HL-60/S4 treated with phorbol 12-myristate 13-acetate at 8.2 ng/mL for 4 days and 3 days (cell line): ENCODE measurements around the gene LIMCH1.
"Not testable (repeated sequence)": the region's sequence is repeated elsewhere in the genome, so short reads cannot be mapped to it uniquely, and the experiment has no call there.

Experiments
- in situ Hi-C: fragments of 300-500 bp; cut with MboI; formaldehyde crosslinking; loops from 2 replicates; pipeline ENCODE4 v1.15.0; 2022; ENCODE audit warnings: low sequenced_read_pairs

LIMCH1 gene

DNA sequence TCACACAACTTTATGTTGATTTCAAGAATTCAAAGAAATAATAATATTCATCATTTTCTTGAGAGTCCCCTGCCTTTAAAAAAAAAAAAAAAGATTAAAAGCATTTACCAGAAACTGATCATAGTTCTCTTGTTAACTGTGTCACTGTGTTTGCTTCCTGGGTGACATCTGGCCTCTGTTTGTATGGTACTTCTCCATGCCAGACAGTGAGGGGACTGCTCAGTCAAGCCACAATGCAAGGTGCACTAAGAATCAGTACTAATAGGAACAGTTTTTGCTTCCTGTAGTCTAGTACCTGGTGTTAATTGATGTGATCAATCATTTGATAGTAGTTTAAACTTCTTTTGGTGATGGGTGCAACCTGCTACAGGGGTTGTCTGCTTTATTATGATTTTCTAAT, 133.0 kb downstream of the LIMCH1 start:
- in situ Hi-C loops = no loop called here

- in situ Hi-C loops = no loop called here
Measured at GRCh38 chr4:41678086-41678816, 140.3 kb downstream of the LIMCH1 start.

DNA sequence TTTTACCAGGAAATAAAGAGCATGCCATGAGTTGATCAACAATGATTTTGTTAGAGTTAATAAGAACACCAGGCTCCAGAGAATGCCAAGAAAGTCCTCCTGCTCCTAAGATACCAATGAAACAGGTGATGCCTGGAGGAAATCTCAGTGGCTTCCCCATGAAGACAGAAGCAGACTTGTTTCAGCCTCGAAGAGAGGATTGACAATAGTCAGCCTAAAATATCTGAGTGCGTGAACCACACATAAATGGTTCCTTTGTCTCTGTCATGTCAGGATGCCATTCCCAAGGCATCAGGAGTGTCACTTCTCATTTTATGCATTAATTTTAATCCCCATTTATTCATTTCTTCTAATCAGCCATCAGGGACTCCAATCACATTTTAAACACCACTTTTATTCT, 141.0 kb downstream of the LIMCH1 start:
- in situ Hi-C loops = no loop called here

DNA sequence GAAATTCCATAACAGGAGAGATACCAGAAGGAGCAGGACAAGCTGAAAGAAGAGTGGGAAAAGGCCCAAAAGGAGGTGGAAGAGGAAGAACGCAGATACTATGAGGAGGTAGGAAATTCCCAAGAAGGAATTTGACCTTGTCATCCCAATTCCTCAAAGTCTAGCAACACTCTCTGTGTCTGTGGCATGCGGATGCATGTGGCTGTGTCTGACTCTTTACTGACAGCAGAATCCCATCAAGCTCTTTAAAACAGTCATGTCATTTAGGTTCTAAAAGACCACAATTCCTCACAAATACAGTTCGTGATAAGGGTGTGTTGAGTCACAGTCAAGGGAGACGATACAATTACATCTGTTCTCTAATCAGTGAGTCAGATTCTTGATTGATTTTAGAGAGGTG, 142.0 kb downstream of the LIMCH1 start:
- in situ Hi-C loops = no loop called here

- in situ Hi-C loops = no loop called here
Measured at GRCh38 chr4:41681054-41681453, 143.1 kb downstream of the LIMCH1 start.

- in situ Hi-C loops = no loop called here
Measured at GRCh38 chr4:41683326-41683725, 145.4 kb downstream of the LIMCH1 start.

DNA sequence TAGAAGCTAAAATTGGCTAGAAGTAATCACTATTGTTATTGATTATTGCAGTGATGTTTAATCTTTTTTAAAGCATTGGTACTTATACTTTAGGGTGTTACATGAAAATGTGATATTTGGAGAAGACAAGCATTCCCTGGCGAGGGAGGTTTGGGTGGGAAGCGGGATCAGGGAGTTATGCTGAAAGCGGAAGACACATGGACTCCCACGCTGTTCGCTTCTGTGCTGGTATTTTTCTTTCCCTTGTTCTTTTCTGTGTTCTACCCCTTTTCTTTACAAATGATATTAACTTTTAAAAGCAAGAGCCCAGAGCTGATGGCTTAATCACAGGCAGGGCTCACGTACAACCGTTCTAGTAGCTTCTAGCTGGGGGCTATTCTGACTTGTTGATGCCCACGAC, 148.9 kb downstream of the LIMCH1 start:
- in situ Hi-C loops = no loop called here

DNA sequence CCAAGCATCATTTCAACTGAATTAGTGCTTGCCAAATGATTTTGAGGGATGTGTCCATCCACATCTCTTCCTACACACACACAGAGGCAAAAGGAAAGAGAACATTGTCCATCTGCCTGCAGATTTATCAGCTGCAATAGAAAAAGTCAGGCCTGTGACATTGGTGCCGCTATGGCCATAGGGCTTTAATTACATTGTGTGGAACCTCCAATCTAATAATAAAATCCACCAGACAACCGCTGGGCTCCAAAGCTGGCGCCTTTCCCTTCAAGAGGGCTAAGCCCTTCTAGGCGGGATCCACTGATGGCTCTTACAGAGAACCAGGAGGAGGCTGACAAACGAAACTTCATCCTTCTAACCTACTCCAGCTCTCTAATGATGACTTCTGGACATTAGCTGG, 150.0 kb downstream of the LIMCH1 start:
- in situ Hi-C loops = no loop called here

DNA sequence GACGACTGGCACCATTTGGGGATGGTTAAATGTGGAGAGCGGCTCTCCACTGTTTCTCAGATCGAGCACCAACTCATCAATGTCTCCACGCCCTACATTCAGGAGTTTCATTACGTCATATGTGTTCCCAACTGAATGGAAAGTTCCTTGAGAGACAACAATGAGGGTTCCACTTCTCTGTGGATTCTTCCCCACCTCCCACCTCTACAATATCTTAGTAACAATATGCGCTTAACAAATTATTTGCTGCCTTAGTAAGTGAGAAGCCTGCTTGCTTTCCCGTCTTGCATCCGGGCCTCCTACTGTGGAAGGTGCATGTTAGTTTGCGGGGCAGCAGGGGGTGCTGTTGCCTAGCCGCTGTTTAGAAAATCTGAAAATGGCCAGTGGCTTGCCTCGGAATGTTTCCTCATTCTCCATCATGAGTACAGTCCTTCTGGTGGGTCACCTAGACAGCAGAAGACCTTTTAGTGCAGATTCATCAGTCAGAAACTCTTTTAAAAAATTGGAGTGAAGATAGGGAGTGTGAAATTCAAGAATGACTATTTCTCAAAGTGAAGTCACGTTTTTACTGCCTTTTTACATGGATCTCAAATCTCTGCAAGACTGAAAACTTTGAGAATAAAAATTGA, 154.9 kb downstream of the LIMCH1 start:
- in situ Hi-C loops = no loop called here

DNA sequence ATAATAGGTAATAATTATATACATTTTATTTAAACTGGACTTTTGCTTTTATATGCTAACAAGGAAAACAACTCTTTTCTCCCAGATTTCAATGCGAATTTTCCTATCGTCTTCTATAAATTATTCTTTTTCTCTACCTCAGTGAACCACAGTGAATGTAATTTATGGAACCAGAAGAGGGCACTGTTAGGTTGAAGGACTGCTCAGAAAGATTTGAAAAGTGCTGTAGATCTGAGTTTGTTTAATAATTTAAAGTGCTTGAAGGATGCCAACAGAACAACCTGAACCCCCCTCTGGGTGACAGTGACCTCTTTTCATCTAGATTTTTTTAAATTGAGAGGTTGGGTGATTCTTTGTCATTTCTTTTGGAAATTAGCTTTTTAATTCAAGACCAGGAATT, 155.7 kb downstream of the LIMCH1 start:
- in situ Hi-C loops = no loop called here

DNA sequence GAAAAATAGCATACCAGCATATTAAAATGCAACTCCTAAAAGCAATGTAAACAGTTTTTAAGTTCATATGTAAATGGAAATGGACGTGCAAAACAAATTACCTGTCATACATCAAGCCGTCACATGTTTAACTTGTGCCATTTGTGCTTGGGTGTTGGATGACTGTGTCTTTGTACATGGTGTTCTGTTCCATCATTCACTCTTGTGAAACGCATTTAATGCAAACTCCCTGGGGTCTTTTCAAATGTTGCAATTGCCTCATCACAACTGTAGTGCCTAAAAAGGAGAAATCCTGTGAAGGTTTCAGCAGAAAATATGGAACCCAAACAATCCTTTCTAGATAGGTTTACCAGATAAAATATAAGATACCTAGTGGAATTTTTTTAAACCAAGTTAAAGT, 158.2 kb downstream of the LIMCH1 start:
- in situ Hi-C loops = no loop called here

DNA sequence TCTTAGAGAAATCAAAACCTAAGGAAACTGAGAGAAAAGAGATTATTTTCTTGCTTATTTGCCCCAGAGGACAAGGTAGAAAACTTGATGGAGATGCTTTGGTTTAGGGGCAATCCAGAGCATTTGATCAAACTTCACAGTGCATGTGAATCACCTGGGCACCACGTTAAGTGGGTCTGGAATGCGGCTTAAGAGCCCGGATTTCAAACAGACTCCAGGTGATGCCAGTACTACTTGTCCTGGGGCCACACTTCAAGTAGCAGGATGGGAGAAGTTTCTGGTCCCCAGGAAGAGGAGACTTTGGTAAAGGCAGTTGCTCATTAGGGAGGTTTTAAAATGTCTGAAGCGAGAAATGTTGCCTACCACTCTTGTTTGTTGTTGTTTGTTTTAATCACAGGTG, 158.8 kb downstream of the LIMCH1 start:
- in situ Hi-C loops = no loop called here

- in situ Hi-C loops = no loop called here
Measured at GRCh38 chr4:41701983-41702382, 164.0 kb downstream of the LIMCH1 start.

- in situ Hi-C loops = no loop called here
Measured at GRCh38 chr4:41702770-41703169, 164.8 kb downstream of the LIMCH1 start.

GRCh38 chr4:41703785-41704184, 165.8 kb downstream of the LIMCH1 start:
- in situ Hi-C loops = no loop called here

DNA sequence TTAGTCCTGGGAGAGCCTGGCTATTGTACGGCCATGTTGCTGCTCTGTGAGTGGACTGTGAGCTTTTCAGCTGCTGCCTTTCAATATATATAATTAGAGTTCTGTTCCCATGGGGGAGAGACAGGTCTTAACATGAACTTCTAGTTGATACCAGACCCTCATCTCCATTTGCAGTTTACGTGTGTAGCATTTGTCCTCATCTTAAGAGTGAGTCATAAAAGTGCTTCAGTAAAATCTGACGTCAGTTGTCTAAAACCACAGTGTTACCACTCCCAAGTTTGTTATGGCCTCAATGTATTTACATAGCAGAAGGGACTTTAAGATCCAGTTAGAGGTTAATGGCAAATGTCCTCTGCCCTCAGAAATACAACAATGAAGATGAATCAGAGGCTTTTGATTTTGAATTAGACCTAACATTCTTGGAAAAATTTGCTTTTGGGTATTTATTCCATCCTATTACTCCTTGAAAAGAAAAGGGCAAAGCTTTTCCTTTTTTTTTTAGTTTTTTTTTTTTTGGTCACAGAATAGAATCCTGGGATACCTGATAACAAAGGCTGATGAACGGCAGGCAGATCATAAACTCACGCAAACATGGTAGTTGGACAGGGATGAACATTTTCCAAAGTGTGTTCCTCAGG, 172.0 kb downstream of the LIMCH1 start:
- in situ Hi-C loops = no loop called here

- in situ Hi-C loops = not testable (repeated sequence)
Measured at GRCh38 chr4:41711654-41712053, 173.7 kb downstream of the LIMCH1 start.

GRCh38 chr4:41712425-41712824, 174.5 kb downstream of the LIMCH1 start:
- in situ Hi-C loops = no loop called here

DNA sequence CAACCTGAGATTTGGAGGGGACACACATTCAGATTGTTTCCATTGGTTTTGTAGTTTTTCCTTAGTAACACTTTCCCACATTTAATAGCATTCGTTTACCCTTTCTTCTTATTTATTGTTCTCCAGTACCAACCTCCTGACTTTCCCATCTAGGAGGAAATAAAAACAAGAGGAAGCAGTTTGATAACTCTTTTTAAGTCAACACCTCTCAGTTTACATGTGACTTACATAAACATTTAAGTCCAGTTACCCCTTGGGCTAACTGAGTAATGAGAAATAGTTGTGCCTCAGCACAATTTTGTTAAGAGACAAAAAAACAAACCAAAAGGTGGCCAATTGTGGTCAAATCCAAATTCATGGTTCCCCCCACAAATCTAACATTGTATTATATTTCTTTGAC, 175.8 kb downstream of the LIMCH1 start:
- in situ Hi-C loops = no loop called here

GRCh38 chr4:41714364-41715000, 176.5 kb downstream of the LIMCH1 start:
- in situ Hi-C loops = no loop called here

GRCh38 chr4:41715155-41715554, 177.2 kb downstream of the LIMCH1 start:
- in situ Hi-C loops = no loop called here

GRCh38 chr4:41718907-41719306, 180.9 kb downstream of the LIMCH1 start:
- in situ Hi-C loops = no loop called here
